Activated B cell treated with CpG ODN at 0.5 μM for 24 hours (primary cell): ENCODE results near the gene ELOVL5. TPM values are rescaled to one million over a fixed set of nuclear protein-coding genes. Genes with fewer than 3 reads are reported as not detected.
A peak's percentile ranks its signal among the peaks of the same experiment; 100 is the strongest.

Experiments used
- ATAC-seq: fragments of 200-7000 bp; cut with Tn5 transposase; one replicate; pipeline ENCODE4 v1.10.0; 2021; ENCODE audit warnings: low read depth, mild to moderate bottlenecking, moderate library complexity
- CTCF ChIA-PET: fragments of 350-600 bp; sonication (Branson Sonifier 250); formaldehyde crosslinking; loops from one replicate; lab custom pipeline; 2021; ENCODE audit warnings: antibody characterized with exemption; lab: Charles Lee
- POLR2A ChIA-PET: fragments of 350-600 bp; sonication (Branson Sonifier 250); formaldehyde crosslinking; loops from one replicate; lab custom pipeline; 2021; ENCODE audit warnings: antibody characterized with exemption; lab: Charles Lee
- DNase-seq: peaks from one replicate; pipeline ENCODE4 v3.0.0; 2022
- H3K27ac Mint-ChIP-seq: one replicate; pipeline ENCODE4 v1.8.0; 2020; ENCODE audit warnings: mixed read lengths
- H3K27me3 Mint-ChIP-seq: one replicate; pipeline ENCODE4 v1.8.0; 2021; ENCODE audit warnings: mixed read lengths
- H3K36me3 Mint-ChIP-seq: one replicate; pipeline ENCODE4 v1.8.0; 2021; ENCODE audit warnings: low read depth, mixed read lengths
- H3K4me1 Mint-ChIP-seq: one replicate; pipeline ENCODE4 v1.8.0; 2021; ENCODE audit warnings: mixed read lengths
- H3K4me3 Mint-ChIP-seq: one replicate; pipeline ENCODE4 v1.8.0; 2020; ENCODE audit warnings: mild to moderate bottlenecking, mixed read lengths
- H3K9me3 Mint-ChIP-seq: one replicate; pipeline ENCODE4 v1.8.0; 2020; ENCODE audit warnings: mixed read lengths
- intact Hi-C: fragments of 100-400 bp; cut with micrococcal nuclease; formaldehyde crosslinking; loops from one replicate; pipeline ENCODE4 v1.15.1; 2024
- total RNA-seq: library from RNA; stranded (reverse); gene quantifications from 2 replicates; pipeline ENCODE4 v1.2.3, GENCODE V29; 2022
- TF ChIP-seq, protein P1 (sequence below): fragments of 200-600 bp; IDR thresholded peaks from one replicate; pipeline ENCODE4 v1.8.0; 2022; ENCODE audit warnings: antibody characterized with exemption, mild to moderate bottlenecking

ELOVL5 gene
- total RNA-seq, 1 donor from 2014 or later: 127 TPM

DNA sequence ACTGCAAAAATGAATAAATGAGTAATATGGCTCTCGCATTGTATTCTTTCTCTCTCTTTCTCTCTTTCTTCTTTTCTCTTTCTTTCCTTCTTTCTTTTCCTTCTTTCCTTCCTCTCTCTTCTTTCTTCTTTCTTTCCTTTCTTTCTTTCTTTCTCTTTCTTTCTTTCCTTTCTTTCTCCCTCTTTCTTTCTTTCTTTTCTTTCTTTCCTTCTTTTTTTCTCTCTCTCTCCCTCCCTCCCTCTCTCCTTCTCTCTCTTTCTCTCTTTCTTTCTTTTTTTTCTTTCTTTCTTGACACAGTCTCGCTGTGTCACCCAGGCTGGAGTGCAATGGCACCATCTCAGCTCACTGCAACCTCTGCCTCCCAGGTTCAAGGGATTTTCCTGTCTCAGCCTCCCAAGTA, 20.3 kb upstream of the ELOVL5 start:
- Mint-ChIP-seq H3K27me3 (no peaks in the 10 kb centered on the region), H3K9me3 (peaks cover 10% of the 10 kb centered on the region), H3K36me3 (peaks cover 1% of the 10 kb centered on the region), H3K4me1 (no peaks in the 10 kb centered on the region), H3K4me3 (no peak overlapping the region), H3K27ac (no peak overlapping the region)
- CTCF ChIA-PET: interaction anchor here (1.6 kb wide), 1 partner anchor 42 kb away, joined by 4 read pairs; no protein-coding TSS in a partner anchor
- DNase-seq (no peak), ATAC-seq (no peak)
- TF ChIP-seq, protein P1, sequence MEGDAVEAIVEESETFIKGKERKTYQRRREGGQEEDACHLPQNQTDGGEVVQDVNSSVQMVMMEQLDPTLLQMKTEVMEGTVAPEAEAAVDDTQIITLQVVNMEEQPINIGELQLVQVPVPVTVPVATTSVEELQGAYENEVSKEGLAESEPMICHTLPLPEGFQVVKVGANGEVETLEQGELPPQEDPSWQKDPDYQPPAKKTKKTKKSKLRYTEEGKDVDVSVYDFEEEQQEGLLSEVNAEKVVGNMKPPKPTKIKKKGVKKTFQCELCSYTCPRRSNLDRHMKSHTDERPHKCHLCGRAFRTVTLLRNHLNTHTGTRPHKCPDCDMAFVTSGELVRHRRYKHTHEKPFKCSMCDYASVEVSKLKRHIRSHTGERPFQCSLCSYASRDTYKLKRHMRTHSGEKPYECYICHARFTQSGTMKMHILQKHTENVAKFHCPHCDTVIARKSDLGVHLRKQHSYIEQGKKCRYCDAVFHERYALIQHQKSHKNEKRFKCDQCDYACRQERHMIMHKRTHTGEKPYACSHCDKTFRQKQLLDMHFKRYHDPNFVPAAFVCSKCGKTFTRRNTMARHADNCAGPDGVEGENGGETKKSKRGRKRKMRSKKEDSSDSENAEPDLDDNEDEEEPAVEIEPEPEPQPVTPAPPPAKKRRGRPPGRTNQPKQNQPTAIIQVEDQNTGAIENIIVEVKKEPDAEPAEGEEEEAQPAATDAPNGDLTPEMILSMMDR: no peak
- POLR2A ChIA-PET: interaction anchor here (1.9 kb wide), 1 partner anchor 9 kb away, joined by 9 read pairs; no protein-coding TSS in a partner anchor
- intact Hi-C loops: no loop called here

GRCh38 chr6:53366128-53366641, 17.4 kb upstream of the ELOVL5 start:
- H3K27me3 Mint-ChIP-seq: no peaks in the 10 kb centered on the region
- no peak overlapping the region for H3K27ac Mint-ChIP-seq
- CTCF ChIA-PET: no interaction called here
- peaks cover 1% of the 10 kb centered on the region for H3K36me3 Mint-ChIP-seq
- TF ChIP-seq, protein P1: no peak
- POLR2A ChIA-PET: no interaction called here
- ATAC-seq: no peak
- peaks cover 12% of the 10 kb centered on the region for H3K4me1 Mint-ChIP-seq
- H3K4me3 Mint-ChIP-seq: no peak overlapping the region
- no peak for DNase-seq
- intact Hi-C loops: no loop called here
- peaks cover 10% of the 10 kb centered on the region for H3K9me3 Mint-ChIP-seq

GRCh38 chr6:53363341-53364079, 14.8 kb upstream of the ELOVL5 start:
- TF ChIP-seq, protein P1: no peak
- Mint-ChIP-seq H3K27me3 (no peaks in the 10 kb centered on the region), H3K9me3 (peaks cover 10% of the 10 kb centered on the region), H3K27ac (no peak overlapping the region), H3K36me3 (peaks cover 3% of the 10 kb centered on the region), H3K4me3 (no peak overlapping the region), H3K4me1 (peaks cover 33% of the 10 kb centered on the region)
- CTCF ChIA-PET: no interaction called here
- no peak for ATAC-seq
- POLR2A ChIA-PET: interaction anchor here (1.7 to 2.0 kb wide), 2 partner anchors 15 to 16 kb away, joined by 4 to 7 read pairs; partner anchors contain the start of gene ELOVL5
- intact Hi-C loops: no loop called here
- no peak for DNase-seq

- DNase-seq (no peak), ATAC-seq (no peak)
- Mint-ChIP-seq H3K4me3 (no peak overlapping the region), H3K36me3 (peaks cover 2% of the 10 kb centered on the region), H3K9me3 (peaks cover 5% of the 10 kb centered on the region), H3K27ac (peak overlapping the region; percentile 86), H3K4me1 (peaks cover 52% of the 10 kb centered on the region), H3K27me3 (no peaks in the 10 kb centered on the region)
- intact Hi-C loops: no loop called here
- ChIA-PET POLR2A (interaction anchor here (0.6 to 0.7 kb wide), 2 partner anchors 14 to 924 kb away, joined by 3 read pairs; no protein-coding TSS in a partner anchor), CTCF (no interaction called here)
- TF ChIP-seq, protein P1: no peak
Measured at GRCh38 chr6:53361549-53362031, 12.8 kb upstream of the ELOVL5 start.
